Endothelial cell (in vitro differentiated cells): Measurements from ENCODE around the gene SLC44A2. TPM values are rescaled to one million over a fixed set of nuclear protein-coding genes. Genes with fewer than 3 reads are reported as not detected.

Experiments
- DNase-seq: peaks from one replicate; pipeline ENCODE4 v3.0.0; 2021; ENCODE audit warnings: low spot score
- H3K27ac Mint-ChIP-seq: one replicate; pipeline ENCODE4 v1.8.0; 2021; ENCODE audit warnings: mixed read lengths, inconsistent platforms; ENCODE audit not compliant: unreplicated experiment
- H3K27me3 Mint-ChIP-seq: one replicate; pipeline ENCODE4 v1.8.0; 2021; ENCODE audit warnings: mild to moderate bottlenecking, moderate library complexity, mixed read lengths, inconsistent platforms; ENCODE audit not compliant: unreplicated experiment
- H3K36me3 Mint-ChIP-seq: one replicate; pipeline ENCODE4 v1.8.0; 2021; ENCODE audit warnings: mild to moderate bottlenecking, low read depth, mixed read lengths, inconsistent platforms; ENCODE audit not compliant: unreplicated experiment
- H3K4me1 Mint-ChIP-seq: one replicate; pipeline ENCODE4 v1.8.0; 2021; ENCODE audit warnings: mild to moderate bottlenecking, mixed read lengths, inconsistent platforms; ENCODE audit not compliant: unreplicated experiment
- H3K4me3 Mint-ChIP-seq: one replicate; pipeline ENCODE4 v1.8.0; 2021; ENCODE audit warnings: mild to moderate bottlenecking, mixed read lengths, inconsistent platforms; ENCODE audit not compliant: unreplicated experiment
- H3K9me3 Mint-ChIP-seq: one replicate; pipeline ENCODE4 v1.8.0; 2021; ENCODE audit warnings: mixed read lengths, inconsistent platforms; ENCODE audit not compliant: unreplicated experiment
- total RNA-seq: library from RNA; stranded (reverse); fragmentation: NEBNext Ultra II Directional; extraction: Animal tissue kit (Norgen Biotek cat#: 25700); gene quantifications from one replicate; pipeline ENCODE4 v1.2.1, GENCODE V29; 2021; ENCODE audit not compliant: unreplicated experiment
- TF ChIP-seq, protein P1 (sequence below): fragments of 200-600 bp; sonication (generic); IDR thresholded peaks from one replicate; pipeline ENCODE4 v1.5.0; 2021; ENCODE audit warnings: antibody characterized with exemption; ENCODE audit not compliant: unreplicated experiment

SLC44A2 gene
- total RNA-seq, 1 donor from 2014 or later = 272 TPM

GRCh38 chr19:10644260-10645007 is 19.1 kb downstream of the SLC44A2 start:
- Mint-ChIP-seq H3K9me3 (no peaks in the 10 kb centered on the region), H3K4me1 (peaks cover 26% of the 10 kb centered on the region), H3K27ac (peak overlapping the region; percentile 48), H3K27me3 (peaks cover 8% of the 10 kb centered on the region), H3K4me3 (no peak overlapping the region), H3K36me3 (peaks cover 4% of the 10 kb centered on the region)
- TF ChIP-seq, protein P1, sequence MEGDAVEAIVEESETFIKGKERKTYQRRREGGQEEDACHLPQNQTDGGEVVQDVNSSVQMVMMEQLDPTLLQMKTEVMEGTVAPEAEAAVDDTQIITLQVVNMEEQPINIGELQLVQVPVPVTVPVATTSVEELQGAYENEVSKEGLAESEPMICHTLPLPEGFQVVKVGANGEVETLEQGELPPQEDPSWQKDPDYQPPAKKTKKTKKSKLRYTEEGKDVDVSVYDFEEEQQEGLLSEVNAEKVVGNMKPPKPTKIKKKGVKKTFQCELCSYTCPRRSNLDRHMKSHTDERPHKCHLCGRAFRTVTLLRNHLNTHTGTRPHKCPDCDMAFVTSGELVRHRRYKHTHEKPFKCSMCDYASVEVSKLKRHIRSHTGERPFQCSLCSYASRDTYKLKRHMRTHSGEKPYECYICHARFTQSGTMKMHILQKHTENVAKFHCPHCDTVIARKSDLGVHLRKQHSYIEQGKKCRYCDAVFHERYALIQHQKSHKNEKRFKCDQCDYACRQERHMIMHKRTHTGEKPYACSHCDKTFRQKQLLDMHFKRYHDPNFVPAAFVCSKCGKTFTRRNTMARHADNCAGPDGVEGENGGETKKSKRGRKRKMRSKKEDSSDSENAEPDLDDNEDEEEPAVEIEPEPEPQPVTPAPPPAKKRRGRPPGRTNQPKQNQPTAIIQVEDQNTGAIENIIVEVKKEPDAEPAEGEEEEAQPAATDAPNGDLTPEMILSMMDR = peak; percentile 64
- DNase-seq = peak; percentile 92

DNA sequence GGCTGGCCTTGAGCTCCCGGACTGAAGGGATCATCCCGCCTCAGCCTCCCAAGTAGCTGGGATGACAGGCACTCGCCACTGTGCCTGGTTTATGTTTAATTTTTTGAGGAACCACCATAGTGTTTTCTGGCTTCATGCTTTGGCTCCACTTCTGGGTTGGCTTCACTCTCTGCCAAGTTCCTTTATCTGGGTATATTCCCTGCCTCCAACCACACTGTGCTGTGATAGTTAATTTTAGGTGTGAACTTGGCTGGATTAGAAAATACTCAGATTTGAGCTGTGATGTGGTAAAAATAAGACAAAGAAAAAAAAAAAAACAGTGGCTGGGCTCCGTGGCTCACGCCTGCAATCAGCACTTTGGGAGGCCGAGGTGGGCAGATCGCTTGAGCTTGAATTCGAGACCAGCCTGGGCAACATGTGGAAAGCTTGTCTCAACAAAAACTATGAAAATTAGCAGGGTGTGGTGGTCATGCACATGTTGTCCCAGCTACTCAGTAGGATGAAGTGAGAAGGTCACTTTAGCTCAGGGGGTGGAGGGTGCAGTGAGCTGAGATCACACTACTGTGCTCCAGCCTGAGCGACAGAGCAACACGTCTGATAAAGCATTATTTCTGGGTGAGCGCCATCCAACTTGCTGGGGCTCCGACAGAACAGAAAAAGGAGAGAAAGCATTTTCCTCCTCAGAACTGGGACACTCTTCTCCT is 21.3 kb downstream of the SLC44A2 start:
- H3K27me3 Mint-ChIP-seq = peaks cover 5% of the 10 kb centered on the region
- peaks cover 4% of the 10 kb centered on the region for H3K36me3 Mint-ChIP-seq
- no peak for DNase-seq
- H3K4me1 Mint-ChIP-seq = peaks cover 26% of the 10 kb centered on the region
- H3K9me3 Mint-ChIP-seq = no peaks in the 10 kb centered on the region
- H3K4me3 Mint-ChIP-seq = no peak overlapping the region
- no peak overlapping the region for H3K27ac Mint-ChIP-seq
- TF ChIP-seq, protein P1 = no peak

DNA sequence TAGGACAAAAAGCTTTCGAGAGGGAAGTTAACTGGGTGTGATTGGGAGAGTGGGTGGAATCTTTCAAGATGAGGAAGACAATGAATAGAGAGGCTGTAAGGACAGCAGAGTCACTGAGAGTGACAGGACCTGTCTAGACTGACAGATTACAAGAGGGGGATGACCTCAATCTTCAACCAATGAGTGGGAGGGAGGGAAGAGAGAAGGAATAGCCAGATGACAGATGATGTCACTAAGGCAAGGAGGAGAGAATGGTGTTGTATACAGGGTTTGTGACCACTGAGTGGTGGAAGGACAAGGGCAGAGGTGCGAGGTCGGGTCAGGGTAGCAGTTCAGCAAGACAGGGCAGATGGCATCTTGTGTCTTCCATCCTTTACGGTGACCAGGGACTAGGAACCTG is 23.0 kb downstream of the SLC44A2 start:
- TF ChIP-seq, protein P1 = no peak
- Mint-ChIP-seq H3K4me3 (no peak overlapping the region), H3K27me3 (peaks cover 5% of the 10 kb centered on the region), H3K4me1 (peaks cover 16% of the 10 kb centered on the region), H3K9me3 (no peaks in the 10 kb centered on the region), H3K36me3 (peaks cover 2% of the 10 kb centered on the region), H3K27ac (no peak overlapping the region)
- DNase-seq = no peak

- no peak for DNase-seq
- H3K36me3 Mint-ChIP-seq = peaks cover under 1% of the 10 kb centered on the region
- peak overlapping the region; percentile 64 for H3K27ac Mint-ChIP-seq
- TF ChIP-seq, protein P1 = no peak
- H3K9me3 Mint-ChIP-seq = no peaks in the 10 kb centered on the region
- peaks cover 15% of the 10 kb centered on the region for H3K27me3 Mint-ChIP-seq
- peaks cover 20% of the 10 kb centered on the region for H3K4me1 Mint-ChIP-seq
- H3K4me3 Mint-ChIP-seq = peak overlapping the region; percentile 73
Measured at GRCh38 chr19:10651851-10652250, 26.5 kb downstream of the SLC44A2 start.

GRCh38 chr19:10653482-10653731 is 28.1 kb downstream of the SLC44A2 start:
- Mint-ChIP-seq H3K4me1 (peaks cover 24% of the 10 kb centered on the region), H3K36me3 (peaks cover 5% of the 10 kb centered on the region), H3K27ac (peak overlapping the region; percentile 97), H3K27me3 (peaks cover 15% of the 10 kb centered on the region), H3K4me3 (peak overlapping the region; percentile 96), H3K9me3 (no peaks in the 10 kb centered on the region)
- no peak for DNase-seq
- TF ChIP-seq, protein P1 = no peak
